DMS153 treated with DMSO at 0.1 percent for 48 hours (cell line): Measurements from ENCODE around the gene ADCY5.

ENCODE experiments used
- DNase-seq: peaks from one replicate; lab custom pipeline; 2025; ENCODE audit not compliant: unreplicated experiment; lab: John Stamatoyannopoulos, UW

Gene ADCY5

GRCh38 chr3:123290107-123290930, 158.6 kb downstream of the ADCY5 start:
- no peak for DNase-seq

- no peak for DNase-seq
These were observed 159.3 kb downstream of the ADCY5 start for GRCh38 chr3:123289391-123290106.

- DNase-seq, result no peak
These were observed 161.0 kb downstream of the ADCY5 start for GRCh38 chr3:123287962-123288302.

GRCh38 chr3:123287051-123287961, 161.6 kb downstream of the ADCY5 start:
- DNase-seq, result no peak

- DNase-seq, result no peak
These were observed 162.4 kb downstream of the ADCY5 start for GRCh38 chr3:123286308-123287023.

- DNase-seq, result no peak
These were observed 163.0 kb downstream of the ADCY5 start for GRCh38 chr3:123285931-123286307.

- DNase-seq, result no peak
These were observed 163.4 kb downstream of the ADCY5 start for GRCh38 chr3:123285479-123285878.

GRCh38 chr3:123285066-123285465, 163.8 kb downstream of the ADCY5 start:
- DNase-seq, result no peak

- no peak for DNase-seq
These were observed 164.4 kb downstream of the ADCY5 start for GRCh38 chr3:123284399-123285010.

- no peak for DNase-seq
These were observed 165.1 kb downstream of the ADCY5 start for GRCh38 chr3:123283657-123284398.

GRCh38 chr3:123283074-123283473, 165.8 kb downstream of the ADCY5 start:
- DNase-seq, result no peak

- no peak for DNase-seq
These were observed 166.4 kb downstream of the ADCY5 start for GRCh38 chr3:123282461-123282860.

- no peak for DNase-seq
These were observed 167.0 kb downstream of the ADCY5 start for GRCh38 chr3:123281929-123282328.

GRCh38 chr3:123281406-123281805, 167.5 kb downstream of the ADCY5 start:
- DNase-seq, result no peak

GRCh38 chr3:123279121-123279520, 169.8 kb downstream of the ADCY5 start:
- no peak for DNase-seq

GRCh38 chr3:123278446-123278845, 170.4 kb downstream of the ADCY5 start:
- DNase-seq, result no peak

GRCh38 chr3:123277106-123277505, 171.8 kb downstream of the ADCY5 start:
- DNase-seq, result no peak

- no peak for DNase-seq
These were observed 172.4 kb downstream of the ADCY5 start for GRCh38 chr3:123276346-123277006.

- no peak for DNase-seq
These were observed 173.2 kb downstream of the ADCY5 start for GRCh38 chr3:123275691-123276090.
